GM23338 (cell line): Measurements from ENCODE around the gene TMEM45A. TPM values are rescaled to one million over a fixed set of nuclear protein-coding genes. Genes with fewer than 3 reads are reported as not detected.

ENCODE experiments used
- ATAC-seq: fragments of 200-7000 bp; cut with Tn5 transposase; 3 replicates; pipeline ENCODE4 v1.9.1; 2020
- DNase-seq: peaks from one replicate; pipeline ENCODE4 v3.0.0-alpha.2; 2015; ENCODE audit warnings: low spot score
- H2AFZ ChIP-seq: fragments of 200-600 bp; sonication (generic); 2 replicates; pipeline ENCODE4 v1.8.0; 2016; ENCODE audit warnings: antibody characterized with exemption, mild to moderate bottlenecking, moderate library complexity
- H3F3A ChIP-seq: fragments of 200-600 bp; sonication (generic); replicated peaks from 2 replicates; pipeline ENCODE4 v1.8.0; 2017; ENCODE audit warnings: antibody characterized with exemption, mixed run types, low read depth
- H3K27ac ChIP-seq: fragments of 200-600 bp; sonication (generic); 2 replicates; pipeline ENCODE4 v1.6.1; 2016; ENCODE audit warnings: low read depth
- H3K27me3 ChIP-seq: fragments of 200-600 bp; sonication (generic); 2 replicates; pipeline ENCODE4 v1.8.0; 2016; ENCODE audit warnings: mild to moderate bottlenecking, mixed run types, moderate library complexity; ENCODE audit not compliant: insufficient read depth
- H3K36me3 ChIP-seq: fragments of 200-600 bp; sonication (generic); 2 replicates; pipeline ENCODE4 v1.8.0; 2016; ENCODE audit warnings: mild to moderate bottlenecking; ENCODE audit not compliant: insufficient read depth
- H3K4me1 ChIP-seq: fragments of 200-600 bp; sonication (generic); 2 replicates; pipeline ENCODE4 v1.8.0; 2016; ENCODE audit warnings: mild to moderate bottlenecking, moderate library complexity; ENCODE audit not compliant: insufficient read depth
- H3K4me2 ChIP-seq: fragments of 200-600 bp; sonication (generic); 2 replicates; pipeline ENCODE4 v1.7.1; 2017; ENCODE audit warnings: mixed run types
- H3K4me3 ChIP-seq: fragments of 200-600 bp; sonication (generic); 2 replicates; pipeline ENCODE4 v1.6.1; 2016; ENCODE audit warnings: mixed run types
- H3K79me2 ChIP-seq: fragments of 200-600 bp; sonication (generic); replicated peaks from 2 replicates; pipeline ENCODE4 v1.8.0; 2017; ENCODE audit warnings: mild to moderate bottlenecking; ENCODE audit not compliant: insufficient read depth
- H3K9me2 ChIP-seq: fragments of 200-600 bp; sonication (generic); 2 replicates; pipeline ENCODE4 v1.8.0; 2017; ENCODE audit not compliant: insufficient read depth
- H4K20me1 ChIP-seq: fragments of 200-600 bp; sonication (generic); replicated peaks from 2 replicates; pipeline ENCODE4 v1.8.0; 2017; ENCODE audit warnings: mild to moderate bottlenecking; ENCODE audit not compliant: insufficient read depth
- H3K27ac Mint-ChIP-seq: 2 replicates; pipeline ENCODE4 v1.8.0; 2020; ENCODE audit warnings: inconsistent platforms, mild to moderate bottlenecking, moderate library complexity, mixed read lengths
- H3K27me3 Mint-ChIP-seq: 3 replicates; pipeline ENCODE4 v1.8.0; 2022; ENCODE audit warnings: low read depth, mild to moderate bottlenecking, moderate library complexity, mixed read lengths, inconsistent platforms; ENCODE audit not compliant: insufficient read depth, poor library complexity
- H3K36me3 Mint-ChIP-seq: 3 replicates; pipeline ENCODE4 v1.8.0; 2021; ENCODE audit warnings: low read depth, mild to moderate bottlenecking, inconsistent platforms, moderate library complexity, mixed read lengths
- H3K4me1 Mint-ChIP-seq: 3 replicates; pipeline ENCODE4 v1.8.0; 2020; ENCODE audit warnings: mild to moderate bottlenecking, inconsistent platforms, mixed read lengths
- H3K4me3 Mint-ChIP-seq: 3 replicates; pipeline ENCODE4 v1.8.0; 2021; ENCODE audit warnings: moderate library complexity, mild to moderate bottlenecking, inconsistent platforms, mixed read lengths
- H3K9me3 Mint-ChIP-seq: 3 replicates; pipeline ENCODE4 v1.8.0; 2020; ENCODE audit warnings: moderate library complexity, mild to moderate bottlenecking, inconsistent platforms, mixed read lengths
- EZH2 ChIP-seq: fragments of 200-600 bp; sonication (generic); IDR thresholded peaks from one replicate; pipeline ENCODE4 v1.8.0; 2017; ENCODE audit warnings: antibody characterized with exemption, mild to moderate bottlenecking, low read depth; ENCODE audit not compliant: unreplicated experiment
- JUNB ChIP-seq: IDR thresholded peaks from one replicate; pipeline ENCODE4 v1.6.1; 2016; ENCODE audit warnings: antibody characterized with exemption; ENCODE audit not compliant: unreplicated experiment
- NANOG ChIP-seq: IDR thresholded peaks from 2 replicates; pipeline ENCODE4 v1.6.1; 2016; ENCODE audit warnings: antibody characterized with exemption, borderline replicate concordance
- STAT1 ChIP-seq: IDR thresholded peaks from one replicate; pipeline ENCODE4 v1.6.1; 2016; ENCODE audit warnings: antibody characterized with exemption; ENCODE audit not compliant: unreplicated experiment
- ZNF114 ChIP-seq: fragments of 250-450 bp; sonication (Bioruptor Pico); IDR thresholded peaks from 2 replicates; pipeline ENCODE4 v1.5.0; 2020; ENCODE audit warnings: mild to moderate bottlenecking, moderate library complexity
- ZNF331 ChIP-seq: fragments of 250-450 bp; sonication (Bioruptor Pico); IDR thresholded peaks from 2 replicates; pipeline ENCODE4 v1.5.0; 2020; ENCODE audit warnings: low read depth, mild to moderate bottlenecking, moderate library complexity
- polyA plus RNA-seq: library from polyadenylated mRNA; unstranded; fragments of >200 nt; fragmentation: Nextera tagmentation; extraction: Ambion mirVana; gene quantifications from 2 replicates; pipeline ENCODE4 v1.2.1, GENCODE V29; 2016
- total RNA-seq: library from RNA; depleted of rRNA; stranded (reverse); fragments of >200 nt; shearing (Covaris generic); gene quantifications from 2 replicates; pipeline ENCODE4 v1.2.3, GENCODE V29; 2014
- TF ChIP-seq, protein P1 (sequence below): fragments of 250-450 bp; sonication (Bioruptor Pico); IDR thresholded peaks from 2 replicates; pipeline ENCODE4 v1.5.0; 2020; ENCODE audit warnings: mild to moderate bottlenecking, moderate library complexity

TMEM45A gene
- total and polyA plus RNA-seq, 2 experiments from 2014 or later, result 6.5 to 12.7 TPM

DNA sequence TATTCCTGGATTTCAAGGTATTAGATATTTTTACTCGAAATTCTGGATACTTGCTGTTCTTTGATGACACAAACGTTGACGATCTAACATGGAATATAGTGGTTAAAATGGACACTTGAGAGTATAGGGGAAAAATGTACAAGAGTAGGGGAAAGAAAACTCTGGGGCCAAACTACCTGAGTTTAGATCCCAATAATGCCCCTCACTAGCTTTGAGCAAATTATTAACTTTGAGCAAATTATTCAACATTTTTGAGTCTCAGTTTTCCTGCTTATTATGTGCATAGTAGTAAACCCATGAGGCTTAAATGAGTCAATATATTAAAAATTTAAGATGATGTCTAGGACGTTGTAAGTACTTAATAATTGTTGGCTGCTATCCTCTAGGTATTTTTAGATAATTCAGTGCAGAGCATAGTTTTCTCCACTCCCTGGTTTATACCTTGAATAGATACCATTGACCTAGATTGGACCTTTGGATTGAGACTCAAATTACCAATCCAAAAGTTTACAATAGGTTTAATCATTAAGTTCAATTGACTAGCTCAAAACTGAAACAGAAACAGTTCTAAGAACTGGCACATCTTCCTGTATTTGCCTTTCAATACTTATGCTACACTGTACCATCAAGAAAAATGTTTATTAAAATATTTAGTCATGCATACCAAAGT lies 121.4 kb downstream of the TMEM45A start (continued):
- TF ChIP-seq, protein P1, sequence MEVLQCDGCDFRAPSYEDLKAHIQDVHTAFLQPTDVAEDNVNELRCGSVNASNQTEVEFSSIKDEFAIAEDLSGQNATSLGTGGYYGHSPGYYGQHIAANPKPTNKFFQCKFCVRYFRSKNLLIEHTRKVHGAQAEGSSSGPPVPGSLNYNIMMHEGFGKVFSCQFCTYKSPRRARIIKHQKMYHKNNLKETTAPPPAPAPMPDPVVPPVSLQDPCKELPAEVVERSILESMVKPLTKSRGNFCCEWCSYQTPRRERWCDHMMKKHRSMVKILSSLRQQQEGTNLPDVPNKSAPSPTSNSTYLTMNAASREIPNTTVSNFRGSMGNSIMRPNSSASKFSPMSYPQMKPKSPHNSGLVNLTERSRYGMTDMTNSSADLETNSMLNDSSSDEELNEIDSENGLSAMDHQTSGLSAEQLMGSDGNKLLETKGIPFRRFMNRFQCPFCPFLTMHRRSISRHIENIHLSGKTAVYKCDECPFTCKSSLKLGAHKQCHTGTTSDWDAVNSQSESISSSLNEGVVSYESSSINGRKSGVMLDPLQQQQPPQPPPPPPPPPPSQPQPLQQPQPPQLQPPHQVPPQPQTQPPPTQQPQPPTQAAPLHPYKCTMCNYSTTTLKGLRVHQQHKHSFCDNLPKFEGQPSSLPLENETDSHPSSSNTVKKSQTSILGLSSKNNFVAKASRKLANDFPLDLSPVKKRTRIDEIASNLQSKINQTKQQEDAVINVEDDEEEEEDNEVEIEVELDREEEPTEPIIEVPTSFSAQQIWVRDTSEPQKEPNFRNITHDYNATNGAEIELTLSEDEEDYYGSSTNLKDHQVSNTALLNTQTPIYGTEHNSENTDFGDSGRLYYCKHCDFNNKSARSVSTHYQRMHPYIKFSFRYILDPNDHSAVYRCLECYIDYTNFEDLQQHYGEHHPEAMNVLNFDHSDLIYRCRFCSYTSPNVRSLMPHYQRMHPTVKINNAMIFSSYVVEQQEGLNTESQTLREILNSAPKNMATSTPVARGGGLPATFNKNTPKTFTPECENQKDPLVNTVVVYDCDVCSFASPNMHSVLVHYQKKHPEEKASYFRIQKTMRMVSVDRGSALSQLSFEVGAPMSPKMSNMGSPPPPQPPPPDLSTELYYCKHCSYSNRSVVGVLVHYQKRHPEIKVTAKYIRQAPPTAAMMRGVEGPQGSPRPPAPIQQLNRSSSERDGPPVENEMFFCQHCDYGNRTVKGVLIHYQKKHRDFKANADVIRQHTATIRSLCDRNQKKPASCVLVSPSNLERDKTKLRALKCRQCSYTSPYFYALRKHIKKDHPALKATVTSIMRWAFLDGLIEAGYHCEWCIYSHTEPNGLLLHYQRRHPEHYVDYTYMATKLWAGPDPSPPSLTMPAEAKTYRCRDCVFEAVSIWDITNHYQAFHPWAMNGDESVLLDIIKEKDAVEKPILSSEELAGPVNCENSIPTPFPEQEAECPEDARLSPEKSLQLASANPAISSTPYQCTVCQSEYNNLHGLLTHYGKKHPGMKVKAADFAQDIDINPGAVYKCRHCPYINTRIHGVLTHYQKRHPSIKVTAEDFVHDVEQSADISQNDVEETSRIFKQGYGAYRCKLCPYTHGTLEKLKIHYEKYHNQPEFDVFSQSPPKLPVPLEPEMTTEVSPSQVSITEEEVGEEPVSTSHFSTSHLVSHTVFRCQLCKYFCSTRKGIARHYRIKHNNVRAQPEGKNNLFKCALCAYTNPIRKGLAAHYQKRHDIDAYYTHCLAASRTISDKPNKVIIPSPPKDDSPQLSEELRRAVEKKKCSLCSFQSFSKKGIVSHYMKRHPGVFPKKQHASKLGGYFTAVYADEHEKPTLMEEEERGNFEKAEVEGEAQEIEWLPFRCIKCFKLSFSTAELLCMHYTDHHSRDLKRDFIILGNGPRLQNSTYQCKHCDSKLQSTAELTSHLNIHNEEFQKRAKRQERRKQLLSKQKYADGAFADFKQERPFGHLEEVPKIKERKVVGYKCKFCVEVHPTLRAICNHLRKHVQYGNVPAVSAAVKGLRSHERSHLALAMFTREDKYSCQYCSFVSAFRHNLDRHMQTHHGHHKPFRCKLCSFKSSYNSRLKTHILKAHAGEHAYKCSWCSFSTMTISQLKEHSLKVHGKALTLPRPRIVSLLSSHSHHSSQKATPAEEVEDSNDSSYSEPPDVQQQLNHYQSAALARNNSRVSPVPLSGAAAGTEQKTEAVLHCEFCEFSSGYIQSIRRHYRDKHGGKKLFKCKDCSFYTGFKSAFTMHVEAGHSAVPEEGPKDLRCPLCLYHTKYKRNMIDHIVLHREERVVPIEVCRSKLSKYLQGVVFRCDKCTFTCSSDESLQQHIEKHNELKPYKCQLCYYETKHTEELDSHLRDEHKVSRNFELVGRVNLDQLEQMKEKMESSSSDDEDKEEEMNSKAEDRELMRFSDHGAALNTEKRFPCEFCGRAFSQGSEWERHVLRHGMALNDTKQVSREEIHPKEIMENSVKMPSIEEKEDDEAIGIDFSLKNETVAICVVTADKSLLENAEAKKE (CRISPR knock-in tag), result no peak
- no peak for TF ChIP-seq STAT1

DNA sequence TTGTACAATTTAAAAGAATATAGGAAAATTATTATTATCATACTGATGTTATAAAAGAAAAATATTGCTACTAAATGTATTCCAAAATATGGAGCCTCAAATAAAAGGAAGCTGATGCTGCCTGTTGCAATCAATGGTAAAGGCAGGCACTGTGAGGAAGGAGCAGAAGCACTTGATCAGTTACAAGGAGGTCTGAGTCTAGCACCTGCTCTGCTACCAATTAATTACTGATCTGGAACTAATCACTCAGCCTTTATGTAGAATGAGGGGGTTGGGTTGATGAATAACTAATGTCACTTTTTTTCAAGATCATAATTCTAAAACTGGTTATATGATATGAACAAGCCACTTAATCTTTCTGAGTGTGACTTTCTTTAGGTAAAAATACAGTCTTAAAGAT lies 122.5 kb downstream of the TMEM45A start:
- Histone ChIP-seq H4K20me1 (no peaks in the 10 kb centered on the region), H3K4me3 (no peak overlapping the region), H3F3A (no peaks in the 10 kb centered on the region), H3K36me3 (no peaks in the 10 kb centered on the region), H3K9me2 (no peaks in the 10 kb centered on the region), H3K4me2 (no peak overlapping the region), H3K4me1 (no peaks in the 10 kb centered on the region; the same call in 1 of the 2 replicates), H2AFZ (no peak overlapping the region), H3K79me2 (no peaks in the 10 kb centered on the region), H3K27ac (no peak overlapping the region), H3K27me3 (no peaks in the 10 kb centered on the region)
- Mint-ChIP-seq H3K9me3 (no peaks in the 10 kb centered on the region), H3K4me1 (peaks cover 4% of the 10 kb centered on the region; the same call in 2 of the 3 replicates), H3K27me3 (no peaks in the 10 kb centered on the region), H3K27ac (no peak overlapping the region), H3K4me3 (no peak overlapping the region), H3K36me3 (no peaks in the 10 kb centered on the region)
- ATAC-seq, result no peak
- TF ChIP-seq ZNF331 (CRISPR knock-in tag), result no peak
- TF ChIP-seq ZNF114 (CRISPR knock-in tag), result no peak
- TF ChIP-seq JUNB, result no peak
- TF ChIP-seq NANOG, result no peak
- TF ChIP-seq EZH2, result no peak
- no peak for DNase-seq
